Muscle of arm (tissue), 12 donors: ENCODE results near the gene MIAT. TPM values are rescaled to one million over a fixed set of nuclear protein-coding genes. Genes with fewer than 3 reads are reported as not detected.

Source experiments
- DNase-seq: peaks from one replicate; pipeline ENCODE4 v3.0.0-alpha.2; 2013
- polyA plus RNA-seq, 12 donors: library from polyadenylated mRNA; unstranded; fragments of 120-200 nt; gene quantifications; one replicate each; pipeline ENCODE4 v1.2.1, GENCODE V29; 2013; ENCODE audit not compliant: insufficient read length in 12 of 12

Gene MIAT
- polyA plus RNA-seq, 12 donors, result 0.08 to 7.3 (median 0.86) TPM; not detected in 1

DNA sequence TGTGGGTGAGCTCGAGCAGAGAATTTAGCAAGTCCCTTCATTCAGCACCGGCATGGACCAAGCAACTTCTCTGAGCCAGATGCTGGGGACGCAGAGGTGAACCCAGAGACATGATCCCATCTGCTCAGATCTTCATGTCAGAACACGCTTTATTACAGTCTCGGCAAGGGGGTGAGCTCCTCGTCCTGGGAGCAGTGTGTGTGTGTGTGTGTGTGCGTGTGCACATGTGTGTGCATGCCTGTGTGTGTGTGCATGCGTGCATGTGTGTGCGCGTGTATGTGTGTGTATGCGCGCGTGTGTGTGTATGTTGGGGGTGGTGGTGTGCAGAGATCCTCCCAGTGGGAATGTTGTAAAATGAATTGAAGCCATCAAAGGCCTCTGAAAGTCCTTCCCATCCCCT is 9.8 kb downstream of the MIAT start:
- DNase-seq, result no peak

DNA sequence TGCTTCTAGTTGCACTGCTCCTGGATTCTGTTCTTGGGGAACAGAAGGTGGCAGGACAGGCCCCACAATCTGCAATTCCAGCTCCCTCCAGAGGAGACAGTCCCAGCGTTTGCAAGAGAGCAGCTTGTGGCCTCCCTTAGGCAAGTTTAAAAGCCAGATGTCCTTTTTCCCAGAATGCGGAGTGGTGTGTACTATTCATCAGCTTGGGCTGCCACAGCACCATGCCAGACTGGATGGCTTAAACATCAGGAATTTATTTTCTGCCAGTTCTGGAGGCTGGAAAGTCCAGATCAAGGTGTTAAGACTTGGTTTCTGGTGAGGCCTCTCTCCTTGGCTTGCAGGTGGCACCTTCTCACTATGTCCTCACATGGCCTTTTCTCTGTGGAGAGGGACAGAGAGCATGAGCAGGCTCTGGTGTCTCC is 11.7 kb downstream of the MIAT start:
- DNase-seq, result no peak

DNA sequence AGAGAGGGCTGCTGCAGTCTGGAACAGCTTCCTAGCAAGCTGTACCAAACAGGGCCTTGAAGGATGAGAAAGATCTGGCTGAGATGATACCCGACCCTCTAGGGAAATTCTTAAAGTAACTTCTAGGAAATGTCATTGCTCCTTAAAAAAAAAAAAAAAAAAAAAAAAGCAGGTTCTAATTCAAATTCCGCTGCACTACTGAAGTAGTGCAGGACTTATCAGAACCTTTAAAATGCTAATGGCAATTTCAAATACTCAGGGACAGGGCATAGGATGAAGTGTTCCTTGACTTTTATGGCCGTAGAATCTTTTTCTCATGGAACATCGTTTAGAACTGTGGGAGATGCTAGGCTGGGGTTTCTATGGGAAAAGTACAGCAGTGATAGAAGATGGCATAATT is 13.1 kb downstream of the MIAT start:
- no peak for DNase-seq

DNA sequence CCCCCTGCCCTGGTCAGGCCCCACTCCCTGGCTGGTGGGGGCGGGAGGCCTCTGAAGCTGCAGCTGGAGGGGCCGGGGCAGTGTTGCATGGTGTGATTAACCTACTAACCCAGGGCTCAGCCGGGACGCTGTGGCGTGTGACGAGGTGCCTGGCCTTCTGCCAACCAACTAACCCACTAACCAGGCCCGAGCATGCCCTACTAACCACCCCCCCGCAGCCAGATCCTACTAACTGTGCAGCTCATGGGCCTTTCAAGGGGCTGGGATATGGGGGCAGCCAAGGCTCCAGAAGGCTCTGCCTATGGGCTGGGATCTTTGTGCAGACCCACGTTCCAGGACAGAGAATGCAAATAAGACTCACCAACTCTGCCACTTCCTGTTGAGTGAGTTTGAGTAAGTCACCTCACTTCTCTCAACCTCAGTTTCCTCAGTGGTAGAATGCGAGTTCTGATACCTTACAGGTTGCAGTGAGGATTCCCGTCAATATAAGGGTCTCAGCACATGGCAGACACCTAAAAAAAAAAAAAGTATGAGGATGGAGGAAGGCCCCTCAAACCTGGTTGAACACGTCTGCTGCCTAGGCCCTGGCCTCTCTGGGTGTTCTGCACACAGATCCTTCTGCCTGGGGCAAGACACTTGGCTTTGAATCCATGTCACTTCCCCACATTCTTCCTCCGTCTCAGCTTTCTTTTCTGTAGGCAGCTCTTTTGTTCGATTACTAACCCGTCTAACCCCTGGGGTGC is 14.1 kb downstream of the MIAT start:
- DNase-seq, result no peak

DNA sequence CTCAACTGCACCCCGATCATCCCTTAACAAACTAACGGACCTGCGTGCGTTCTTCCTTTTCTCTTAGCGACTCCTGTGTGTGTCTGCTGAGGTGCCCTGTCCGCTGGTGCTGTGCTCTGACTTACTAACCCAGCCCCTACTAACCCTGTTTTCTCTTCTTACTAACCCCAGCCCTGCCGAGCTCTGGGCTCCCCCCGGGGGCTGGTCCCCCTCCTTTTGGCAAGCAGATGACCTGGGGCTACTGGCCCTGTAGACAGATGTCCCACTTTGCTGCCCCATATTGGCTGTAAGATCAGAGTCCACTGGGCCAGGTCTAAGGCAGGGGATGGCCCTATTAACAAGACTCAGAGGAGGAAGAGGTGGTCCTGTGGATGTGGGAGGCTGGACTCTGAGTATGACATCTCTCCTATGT is 14.7 kb downstream of the MIAT start:
- no peak for DNase-seq

DNA sequence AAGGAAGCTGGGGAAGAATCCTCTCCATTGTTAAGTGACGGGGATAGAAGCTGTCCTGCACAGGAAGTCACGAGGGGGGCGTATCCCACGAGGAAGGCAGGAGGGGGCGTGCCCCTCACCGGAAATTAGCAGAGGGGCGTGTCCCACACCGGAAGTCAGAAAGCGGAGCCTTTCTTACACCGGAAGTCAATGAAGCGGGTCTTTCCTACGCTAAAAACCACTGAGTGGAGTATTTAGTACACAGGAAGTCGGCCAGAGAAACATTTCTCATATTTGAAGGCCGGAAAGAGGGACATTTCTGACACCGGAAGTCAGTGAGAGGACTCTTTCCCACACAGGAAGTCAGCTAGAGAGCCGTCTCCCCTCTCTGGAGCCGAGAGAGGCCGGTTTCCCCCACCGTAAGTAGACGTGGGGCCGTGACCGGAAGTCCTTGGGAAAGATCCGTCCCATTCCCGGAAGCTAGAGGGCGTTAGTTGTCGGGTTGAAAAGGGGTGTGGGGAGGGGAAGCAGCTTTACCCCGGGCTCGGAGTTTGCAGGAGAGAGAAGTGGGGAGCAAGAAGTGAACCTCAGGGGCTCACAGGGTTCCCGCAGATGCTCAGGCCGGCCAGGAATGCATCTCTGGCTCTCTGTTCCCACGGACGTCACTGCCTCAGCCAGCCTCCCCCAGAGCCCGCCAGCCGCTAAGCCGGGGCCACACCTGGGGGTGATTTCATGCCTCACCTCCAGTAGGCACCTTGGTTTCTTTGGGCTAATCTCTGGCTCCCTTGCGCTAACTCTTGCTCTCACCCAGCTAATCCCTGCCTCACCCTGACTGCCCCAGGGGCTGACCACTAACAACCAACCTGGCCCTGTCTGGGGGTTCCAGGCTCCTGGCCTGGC is 15.4 kb downstream of the MIAT start:
- peak; percentile 95 for DNase-seq

DNA sequence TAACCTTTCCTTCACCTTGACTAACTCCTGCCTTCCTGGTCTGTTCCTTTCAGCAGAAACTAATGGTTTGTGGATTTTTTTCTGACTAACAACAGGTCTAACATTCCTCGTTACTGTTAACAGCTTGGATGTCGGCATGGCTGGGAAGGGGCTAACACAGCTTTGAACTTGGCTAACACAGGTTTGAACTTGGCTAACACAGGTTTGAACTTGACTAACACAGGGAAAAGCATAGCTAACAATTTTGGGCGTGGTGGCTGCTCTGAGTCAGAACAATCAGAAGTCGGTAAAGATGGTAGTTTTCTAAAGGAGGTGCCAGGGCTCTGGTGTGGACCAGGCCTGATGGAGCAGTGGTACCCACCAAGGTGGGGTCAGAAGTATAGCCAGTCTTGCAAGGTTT is 16.1 kb downstream of the MIAT start:
- DNase-seq, result no peak

DNA sequence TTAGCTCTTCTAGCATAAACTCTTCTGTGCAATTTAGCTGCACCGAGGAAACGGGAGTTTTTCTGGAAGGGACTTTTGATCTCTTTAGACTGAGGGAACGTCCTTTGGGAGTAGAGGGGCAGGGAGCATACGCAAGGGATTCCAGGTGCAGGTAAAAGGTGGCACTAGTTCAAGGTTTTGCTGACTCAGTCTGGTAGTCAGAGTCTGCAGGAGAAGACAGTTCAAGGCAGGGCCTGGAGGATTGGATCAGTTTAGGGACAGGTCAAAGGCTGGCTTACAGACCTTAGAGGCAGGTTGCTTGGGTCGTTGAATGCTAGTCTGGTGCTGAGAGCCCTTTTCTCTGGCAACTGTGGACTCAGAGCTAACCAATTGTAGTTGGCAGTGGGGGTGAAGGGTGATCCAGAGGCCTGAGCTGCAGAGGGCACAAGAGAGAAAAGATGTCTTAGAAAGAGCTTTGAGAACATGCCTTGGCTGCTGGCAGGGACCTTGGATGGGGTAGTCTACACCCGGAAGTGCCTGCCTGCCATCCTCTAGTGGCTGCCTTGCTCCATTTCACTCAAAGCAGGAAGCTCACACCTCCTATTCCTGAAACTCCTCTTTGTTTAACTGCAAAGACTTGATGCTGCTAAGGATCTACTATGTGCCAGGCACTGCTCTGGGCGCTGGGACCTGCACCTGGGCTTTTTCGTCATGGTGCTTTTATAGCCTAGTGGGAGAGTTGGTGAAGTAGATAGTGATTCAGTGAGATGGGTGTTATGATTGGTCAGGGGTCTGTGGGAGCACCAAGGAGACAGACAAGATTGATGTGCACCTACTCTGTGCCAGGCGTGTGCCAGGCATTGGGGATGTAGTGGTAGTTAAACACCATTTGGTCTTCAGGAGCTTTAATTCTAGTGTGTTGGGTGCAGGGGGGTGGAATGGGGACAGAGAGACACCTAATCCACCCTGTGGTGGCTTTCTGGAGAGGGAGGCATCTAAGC is 17.1 kb downstream of the MIAT start:
- DNase-seq, result no peak

DNA sequence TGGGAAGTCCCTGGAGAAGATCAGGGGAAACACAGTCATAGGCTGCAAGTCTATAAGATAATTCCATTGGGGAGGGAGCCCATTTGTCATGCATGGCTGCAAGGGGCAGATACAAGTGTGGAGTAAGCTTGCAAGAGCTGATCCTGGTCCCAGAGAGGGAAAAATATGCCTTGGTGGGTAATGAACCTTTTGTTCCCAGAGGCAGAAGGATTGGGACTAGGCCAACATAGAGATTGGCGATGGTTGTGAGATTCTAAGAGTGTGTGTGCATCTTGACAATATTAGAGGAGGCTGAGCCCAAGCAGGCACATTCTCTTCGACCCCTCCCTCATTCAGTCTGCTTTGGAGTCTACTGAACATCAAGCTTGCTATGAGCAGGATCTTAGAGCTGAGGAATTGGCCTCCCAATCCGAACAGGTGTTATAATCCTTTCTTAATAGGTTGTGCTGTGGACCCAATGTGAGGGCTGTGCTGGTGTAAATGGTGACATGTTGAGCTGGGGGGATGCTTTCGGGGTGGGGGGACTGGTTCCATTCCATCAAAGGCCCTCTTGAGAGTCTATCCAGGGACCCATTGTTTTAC is 18.4 kb downstream of the MIAT start:
- no peak for DNase-seq

DNA sequence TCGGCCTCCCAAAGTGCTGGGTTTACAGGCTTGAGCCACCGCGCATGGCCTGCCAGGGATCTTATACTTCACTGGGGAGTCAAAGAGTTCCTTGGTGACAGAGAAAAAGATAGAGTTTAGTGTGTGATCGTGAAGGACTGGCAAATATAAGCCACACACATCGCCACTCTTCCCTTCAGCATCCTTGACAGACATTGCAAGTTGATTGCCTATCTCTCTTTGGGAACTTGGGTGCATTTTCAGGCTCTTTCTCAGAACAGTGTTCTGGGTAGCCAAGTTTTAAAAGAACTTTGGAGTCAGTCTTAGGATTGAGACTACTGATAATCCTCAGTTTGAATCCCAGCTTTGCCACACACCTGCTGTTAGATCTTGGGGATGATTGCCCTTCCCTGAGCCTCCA is 19.8 kb downstream of the MIAT start:
- DNase-seq, result no peak

DNA sequence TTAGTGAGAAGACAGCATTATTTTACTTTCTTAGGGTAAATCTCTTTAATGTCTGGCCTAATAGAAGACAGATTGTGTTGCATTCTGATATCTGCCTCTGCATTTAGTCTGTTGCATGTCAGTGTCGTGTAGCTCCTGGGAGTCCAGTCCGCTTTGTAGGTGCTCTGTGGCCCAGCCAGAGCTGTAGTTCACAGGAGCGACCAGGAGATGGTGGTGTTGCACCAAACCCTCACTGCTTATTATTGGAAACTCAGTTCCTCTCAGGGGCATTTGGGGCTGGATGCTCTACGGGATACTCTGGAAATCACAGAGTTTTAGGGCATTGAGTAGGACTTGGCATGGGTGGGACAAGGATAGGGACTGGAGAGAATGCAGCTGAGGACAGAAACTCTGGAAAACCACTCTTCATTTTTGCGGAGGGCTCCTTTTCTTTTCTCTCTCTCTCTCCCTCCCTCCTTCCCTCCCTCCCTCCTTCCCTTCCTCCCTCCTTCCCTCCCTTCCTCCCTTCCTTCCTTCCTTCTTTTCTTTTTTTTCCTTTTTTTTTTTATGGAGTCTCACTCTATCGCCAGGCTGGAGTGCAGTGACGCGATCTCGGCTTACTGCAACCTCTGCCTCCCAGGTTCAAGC is 21.7 kb downstream of the MIAT start:
- DNase-seq, result peak; percentile 82

DNA sequence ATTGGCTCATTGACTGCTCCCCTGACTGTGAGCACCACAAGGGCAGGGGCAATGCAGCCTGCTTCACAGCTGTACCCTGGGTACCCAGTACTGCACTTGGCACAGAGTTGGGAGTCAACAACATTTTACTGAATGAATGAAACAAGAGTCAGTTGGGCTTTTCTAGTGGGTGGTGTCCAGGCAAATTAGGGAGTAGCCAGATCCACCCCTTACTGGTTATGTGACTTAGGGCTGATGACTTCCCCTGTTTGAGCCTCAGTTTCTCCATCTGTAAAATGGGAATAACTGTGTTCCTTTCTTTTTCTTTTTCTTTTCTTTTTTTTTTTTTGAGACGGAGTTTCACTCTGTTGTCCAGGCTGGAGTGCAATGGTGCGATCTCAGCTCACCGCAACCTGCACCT is 23.1 kb downstream of the MIAT start:
- DNase-seq, result no peak

DNA sequence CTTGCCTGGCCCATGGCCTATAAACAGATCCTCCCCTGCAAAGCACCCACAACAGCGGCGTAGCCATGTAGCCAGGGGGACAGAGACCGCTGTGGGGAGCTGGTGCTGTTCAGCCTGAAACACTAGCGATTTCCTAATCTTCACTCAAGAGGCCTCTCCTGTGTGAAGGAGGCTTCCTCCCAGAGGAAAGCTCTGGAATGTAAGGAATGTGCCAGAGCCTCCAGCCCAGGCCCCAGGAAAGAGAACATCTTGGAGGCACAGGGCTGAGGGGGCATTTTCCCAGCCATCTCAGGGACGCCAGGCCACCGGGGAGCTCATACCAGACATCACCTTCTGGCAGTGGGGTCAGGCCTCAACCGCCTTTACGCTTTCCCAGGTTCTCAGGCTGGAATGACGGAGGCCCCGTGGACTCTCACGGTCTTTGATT is 24.0 kb downstream of the MIAT start:
- no peak for DNase-seq

DNA sequence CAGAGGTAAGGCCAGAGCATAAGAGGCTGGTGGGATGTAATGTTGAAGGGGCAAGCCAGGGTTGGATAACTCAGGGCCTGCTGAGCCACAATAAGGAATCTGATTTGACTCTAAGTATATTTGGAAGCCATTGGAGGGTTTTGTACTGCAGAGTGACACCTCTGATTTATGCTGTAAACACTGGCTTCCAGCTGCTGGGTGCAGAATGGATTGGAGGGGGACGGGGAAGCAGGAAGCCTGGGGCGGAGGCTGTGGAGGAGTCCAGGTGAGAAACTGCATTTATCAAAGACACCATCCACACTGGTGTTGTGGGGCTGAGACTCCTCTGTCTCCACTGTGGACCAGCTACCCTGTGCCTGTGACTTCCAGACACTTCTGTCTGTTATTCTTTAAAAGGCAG is 26.8 kb downstream of the MIAT start:
- DNase-seq, result no peak

DNA sequence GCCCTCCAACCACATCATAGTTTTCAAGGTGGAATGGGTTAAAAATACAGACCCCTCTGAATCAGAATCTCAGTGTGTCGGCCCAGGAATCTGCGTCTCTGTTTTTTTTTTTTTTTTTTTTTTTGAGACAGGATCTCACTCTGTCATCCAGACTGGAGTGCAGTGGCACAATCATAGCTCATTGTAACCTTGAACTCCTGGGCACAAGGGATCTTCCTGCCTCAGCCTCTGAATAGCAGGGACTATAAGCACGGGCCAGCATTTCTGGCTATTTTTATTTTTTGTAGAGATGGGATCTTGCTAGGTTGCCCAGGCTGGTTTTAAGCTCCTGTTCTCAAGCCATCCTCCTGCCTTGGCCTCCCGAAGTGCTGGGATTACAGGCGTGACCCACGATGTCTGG is 28.2 kb downstream of the MIAT start:
- DNase-seq, result no peak

DNA sequence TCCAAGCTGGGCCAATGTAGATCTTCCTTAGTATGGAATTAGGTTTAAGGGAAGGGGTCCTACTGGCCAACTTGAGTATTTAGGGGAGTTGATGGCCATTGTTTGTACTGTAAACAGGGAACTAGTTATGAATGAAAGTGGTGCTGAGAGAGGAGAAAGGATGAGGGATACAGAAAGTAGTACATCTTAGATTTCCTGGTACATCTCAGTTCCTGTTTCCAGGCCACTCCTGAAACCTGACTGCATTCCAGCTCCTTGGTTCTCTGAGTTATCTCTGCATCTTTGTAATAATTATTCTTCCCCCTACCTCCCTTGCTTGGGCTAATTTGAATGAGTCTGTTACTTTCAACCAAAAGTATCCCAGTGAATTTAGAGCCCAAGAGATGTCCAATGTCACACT is 30.1 kb downstream of the MIAT start:
- DNase-seq, result no peak

DNA sequence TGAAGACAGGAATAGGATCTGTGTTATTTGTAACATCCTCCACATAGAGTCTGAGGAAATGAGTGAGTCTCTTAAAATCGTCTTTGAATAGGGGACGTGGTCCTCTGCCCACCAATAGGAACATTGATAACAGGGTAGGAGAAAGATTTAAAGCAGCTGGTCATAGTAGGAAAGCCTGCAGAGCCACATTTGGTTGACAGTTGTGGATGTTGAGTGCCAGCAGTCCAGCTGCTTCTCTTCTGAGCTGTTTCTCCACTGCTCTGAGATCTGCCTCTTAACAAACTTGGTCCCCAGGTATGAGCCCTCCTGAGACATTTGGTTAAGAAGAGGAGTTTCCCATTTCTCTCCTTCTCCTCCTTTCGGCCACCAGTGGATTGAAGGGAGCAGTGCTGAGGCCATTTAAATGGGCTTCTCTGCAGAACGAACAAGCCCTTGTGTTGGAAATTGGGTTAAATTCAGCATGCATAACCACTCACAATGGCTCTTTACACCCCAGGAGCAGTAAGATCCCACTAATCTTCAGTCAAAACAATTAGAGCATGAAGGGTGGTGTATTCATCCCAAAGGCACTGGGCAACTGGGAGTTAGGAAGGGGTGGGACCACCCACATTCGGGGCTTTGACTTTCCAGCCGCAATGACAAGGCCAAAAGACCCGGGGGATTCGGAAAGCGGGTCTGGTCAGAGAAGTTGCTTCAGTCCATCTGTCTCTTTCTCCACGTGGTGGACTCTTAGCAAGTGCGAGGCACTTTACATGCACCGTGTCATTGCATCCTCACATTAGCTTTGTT is 32.3 kb downstream of the MIAT start:
- no peak for DNase-seq

DNA sequence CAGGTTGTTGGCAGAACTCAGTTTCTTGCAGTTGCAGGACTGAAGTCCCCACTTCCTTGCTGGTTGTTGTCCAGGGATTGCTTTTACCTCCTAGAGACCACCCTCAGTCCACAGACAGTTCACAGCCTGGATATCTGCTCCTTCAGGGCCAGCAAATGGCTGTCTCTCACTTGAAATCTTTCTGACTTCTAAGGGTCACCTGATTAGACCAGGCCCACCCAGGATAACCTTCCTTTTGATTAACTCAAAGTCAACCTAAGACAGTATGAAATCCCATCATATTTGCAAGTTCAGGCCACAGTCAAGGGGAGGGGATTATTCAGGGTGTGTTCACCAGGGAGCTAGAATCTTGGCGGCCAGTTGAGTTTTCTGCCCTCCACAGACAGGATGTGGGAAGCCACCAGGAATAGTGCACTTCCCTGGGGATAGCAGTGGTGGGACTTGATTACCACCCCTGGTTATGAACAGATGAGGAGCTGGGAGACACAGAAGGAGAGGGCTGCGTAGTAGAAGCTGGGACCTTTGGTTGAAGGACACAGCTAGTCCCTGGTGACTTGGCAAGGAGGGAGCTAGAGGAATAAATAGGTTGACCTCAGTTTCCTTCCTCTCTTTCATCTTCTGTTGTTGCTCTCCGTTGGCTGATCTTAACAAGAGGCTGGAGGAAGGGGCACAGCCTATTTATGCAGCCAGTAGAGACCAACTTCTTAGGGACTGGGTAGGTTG is 33.4 kb downstream of the MIAT start:
- DNase-seq, result no peak

DNA sequence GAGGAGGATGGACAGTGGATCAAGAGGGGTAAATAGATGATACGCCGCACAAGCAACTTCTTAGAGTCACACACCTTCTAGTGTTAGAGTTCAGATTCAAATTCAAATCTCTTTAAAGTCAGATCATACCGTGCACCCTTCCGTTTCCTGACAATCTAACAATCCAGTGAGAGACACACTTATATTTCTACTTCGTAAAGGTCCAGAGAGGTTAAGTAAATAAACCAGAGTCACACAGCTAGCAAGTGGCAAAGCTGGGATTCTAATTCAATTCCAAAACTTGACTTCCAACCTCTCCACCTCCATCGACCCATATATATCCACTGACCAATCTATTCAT is 34.0 kb downstream of the MIAT start:
- DNase-seq, result no peak

DNA sequence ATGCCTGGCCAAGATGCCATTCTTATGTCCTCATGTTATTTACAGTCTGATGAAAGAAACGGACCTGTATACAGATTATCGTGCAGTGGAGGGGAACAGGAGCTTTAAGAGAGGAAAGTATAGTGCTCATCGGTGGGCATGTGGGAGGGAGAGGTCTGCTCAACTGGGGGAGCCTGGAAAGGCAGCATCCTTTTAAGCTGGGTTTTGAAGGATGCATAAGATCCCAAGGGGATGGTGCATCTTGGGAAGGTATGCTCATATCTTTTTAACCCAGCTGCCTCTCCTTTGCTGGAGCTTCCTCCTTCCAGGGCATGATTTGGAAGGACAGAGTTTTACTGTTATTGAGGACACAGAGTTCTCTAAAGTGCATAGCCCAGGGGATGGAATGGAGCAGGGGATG is 34.8 kb downstream of the MIAT start:
- no peak for DNase-seq
